HG02840 (cell line): ENCODE measurements around the gene MCU.
"Not testable (repeated sequence)": the region's sequence is repeated elsewhere in the genome, so short reads cannot be mapped to it uniquely, and the experiment has no call there.

Experiments used
- ATAC-seq: cut with Tn5 transposase; IDR thresholded peaks from one replicate; pipeline ENCODE4 v1.9.1; 2021; ENCODE audit warnings: mild to moderate bottlenecking, moderate library complexity, moderate number of reproducible peaks; ENCODE audit not compliant: unreplicated experiment, low FRiP score

MCU gene

GRCh38 chr10:72756674-72757385, 64.9 kb downstream of the MCU start:
- ATAC-seq: no peak

- ATAC-seq: no peak
These were observed 65.8 kb downstream of the MCU start for GRCh38 chr10:72757732-72758131.

GRCh38 chr10:72758930-72759329, 67.0 kb downstream of the MCU start:
- ATAC-seq: not testable (repeated sequence)

- ATAC-seq: no peak
These were observed 67.6 kb downstream of the MCU start for GRCh38 chr10:72759584-72759983.

- no peak for ATAC-seq
These were observed 69.6 kb downstream of the MCU start for GRCh38 chr10:72761498-72761897.

- ATAC-seq: no peak
These were observed 70.1 kb downstream of the MCU start for GRCh38 chr10:72762042-72762441.

- ATAC-seq: no peak
These were observed 71.3 kb downstream of the MCU start for GRCh38 chr10:72763201-72763600.

- no peak for ATAC-seq
These were observed 72.2 kb downstream of the MCU start for GRCh38 chr10:72764151-72764550.

GRCh38 chr10:72765051-72765745, 73.3 kb downstream of the MCU start:
- ATAC-seq: no peak

GRCh38 chr10:72771195-72771594, 79.3 kb downstream of the MCU start:
- not testable (repeated sequence) for ATAC-seq

GRCh38 chr10:72772031-72772430, 80.1 kb downstream of the MCU start:
- no peak for ATAC-seq

GRCh38 chr10:72779874-72780273, 87.9 kb downstream of the MCU start:
- no peak for ATAC-seq

- ATAC-seq: no peak
These were observed 90.8 kb downstream of the MCU start for GRCh38 chr10:72782649-72783330.

- ATAC-seq: no peak
These were observed 91.5 kb downstream of the MCU start for GRCh38 chr10:72783410-72783833.

- ATAC-seq: no peak
These were observed 92.8 kb downstream of the MCU start for GRCh38 chr10:72784551-72785351.

- no peak for ATAC-seq
These were observed 93.5 kb downstream of the MCU start for GRCh38 chr10:72785409-72785808.

- ATAC-seq: no peak
These were observed 98.5 kb downstream of the MCU start for GRCh38 chr10:72790216-72790990.

- no peak for ATAC-seq
These were observed 100.3 kb downstream of the MCU start for GRCh38 chr10:72792288-72792687.

- ATAC-seq: no peak
These were observed 101.8 kb downstream of the MCU start for GRCh38 chr10:72793752-72794151.

- ATAC-seq: no peak
These were observed 102.3 kb downstream of the MCU start for GRCh38 chr10:72794260-72794659.
